ENCODE results near the gene OVOL3.

Gene OVOL3

DNA sequence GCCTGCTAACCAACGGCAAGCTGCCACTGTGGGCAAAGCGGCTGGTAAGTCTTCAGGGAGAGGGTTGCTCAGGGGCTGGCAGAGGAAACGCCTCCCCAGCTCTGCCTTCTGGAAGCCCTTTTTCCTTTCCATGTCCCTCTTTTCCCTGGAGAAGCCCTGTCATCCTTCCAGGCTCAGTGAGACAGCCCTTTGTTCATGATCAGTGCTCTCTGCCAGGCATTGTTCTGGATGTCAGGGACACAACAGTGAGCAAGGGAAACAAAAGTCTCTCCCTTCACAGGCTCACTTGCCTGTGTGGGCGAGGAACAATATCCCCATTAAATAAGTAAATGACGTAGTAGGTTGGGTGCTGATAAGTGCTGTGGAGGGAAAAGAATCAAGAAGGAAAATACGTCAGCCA is 13.9 kb upstream of the OVOL3 start:
- ChIA-PET CTCF (interaction anchor here (0.6 kb wide), 1 partner anchor 670 kb away, joined by 4 read pairs; no protein-coding TSS in a partner anchor), POLR2A (ENCODE audit: low non-redundant PET) (no interaction called here)

DNA sequence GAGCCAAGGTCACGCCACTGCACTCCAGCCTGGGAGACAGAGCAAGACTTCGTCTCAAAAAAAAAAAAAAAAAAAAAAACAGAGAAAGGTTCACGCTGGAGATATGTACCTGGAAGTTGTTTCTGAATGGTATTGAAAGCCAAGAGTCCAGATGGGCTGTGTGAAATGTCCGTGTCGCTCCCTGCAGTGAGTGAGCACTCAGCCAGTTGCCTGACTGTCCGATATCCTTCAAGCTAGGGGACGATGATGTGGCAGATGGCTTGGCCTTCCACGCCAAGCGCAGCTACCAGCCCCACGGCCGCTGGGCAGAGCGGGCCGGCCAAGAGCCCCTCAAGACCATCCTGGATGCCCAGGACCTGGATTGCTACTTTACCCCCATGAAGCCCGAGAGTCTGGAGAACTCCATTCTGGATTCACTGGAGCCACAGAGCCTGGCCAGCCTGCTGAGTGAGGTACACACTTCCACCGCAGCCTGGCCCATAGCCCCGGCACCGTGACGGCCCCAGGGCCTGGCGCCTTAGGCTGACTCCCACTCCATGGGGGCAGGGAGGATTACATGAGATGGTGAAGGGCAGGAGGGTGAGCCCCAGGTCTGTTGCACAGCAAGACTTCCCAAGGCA is 11.7 kb upstream of the OVOL3 start:
- H3K27ac ChIP-seq: 0 out of 2 replicates have a peak overlapping the region, but pooled peaks have one; percentile 6
- CTCF ChIA-PET: interaction anchor here (0.6 kb wide), 1 partner anchor 20 kb away, joined by 4 read pairs; no protein-coding TSS in a partner anchor
- DNase-seq (ENCODE audit: low spot score): no peak
- POLR2A ChIA-PET (ENCODE audit: low non-redundant PET): no interaction called here
- TF ChIP-seq, protein P1, sequence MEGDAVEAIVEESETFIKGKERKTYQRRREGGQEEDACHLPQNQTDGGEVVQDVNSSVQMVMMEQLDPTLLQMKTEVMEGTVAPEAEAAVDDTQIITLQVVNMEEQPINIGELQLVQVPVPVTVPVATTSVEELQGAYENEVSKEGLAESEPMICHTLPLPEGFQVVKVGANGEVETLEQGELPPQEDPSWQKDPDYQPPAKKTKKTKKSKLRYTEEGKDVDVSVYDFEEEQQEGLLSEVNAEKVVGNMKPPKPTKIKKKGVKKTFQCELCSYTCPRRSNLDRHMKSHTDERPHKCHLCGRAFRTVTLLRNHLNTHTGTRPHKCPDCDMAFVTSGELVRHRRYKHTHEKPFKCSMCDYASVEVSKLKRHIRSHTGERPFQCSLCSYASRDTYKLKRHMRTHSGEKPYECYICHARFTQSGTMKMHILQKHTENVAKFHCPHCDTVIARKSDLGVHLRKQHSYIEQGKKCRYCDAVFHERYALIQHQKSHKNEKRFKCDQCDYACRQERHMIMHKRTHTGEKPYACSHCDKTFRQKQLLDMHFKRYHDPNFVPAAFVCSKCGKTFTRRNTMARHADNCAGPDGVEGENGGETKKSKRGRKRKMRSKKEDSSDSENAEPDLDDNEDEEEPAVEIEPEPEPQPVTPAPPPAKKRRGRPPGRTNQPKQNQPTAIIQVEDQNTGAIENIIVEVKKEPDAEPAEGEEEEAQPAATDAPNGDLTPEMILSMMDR (conservative IDR thresholded peaks at IDR 0.05; ENCODE audit: low read depth): no peak

More for the DNA sequence above, 13.9 kb upstream of the OVOL3 start:
- H3K27ac ChIP-seq: no peak overlapping the region
- no peak for DNase-seq (ENCODE audit: low spot score)
- TF ChIP-seq, protein P1 (conservative IDR thresholded peaks at IDR 0.05; ENCODE audit: low read depth): no peak

DNA sequence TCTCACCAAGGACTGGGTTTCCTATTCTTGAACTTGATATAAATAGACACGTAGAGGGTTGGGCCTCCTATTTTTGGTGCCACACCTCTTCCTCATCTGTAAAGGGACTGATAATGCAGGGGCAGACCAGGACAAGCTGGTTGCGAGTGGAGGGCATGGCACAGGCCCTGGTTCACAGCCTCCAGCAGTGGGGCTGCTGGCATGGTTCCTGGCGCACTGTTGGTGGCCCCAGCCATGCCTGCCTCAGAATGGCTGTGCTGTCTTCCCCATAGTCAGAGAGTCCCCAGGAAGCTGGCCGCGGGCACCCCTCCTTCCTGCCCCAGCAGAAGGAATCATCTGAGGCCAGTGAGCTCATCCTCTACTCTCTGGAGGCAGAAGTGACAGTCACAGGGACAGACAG is 10.5 kb upstream of the OVOL3 start:
- H3K27ac ChIP-seq: peak overlapping the region; percentile 32; the same call in 1 of the 2 replicates
- POLR2A ChIA-PET (ENCODE audit: low non-redundant PET): no interaction called here
- TF ChIP-seq, protein P1 (conservative IDR thresholded peaks at IDR 0.05; ENCODE audit: low read depth): no peak
- CTCF ChIA-PET: interaction anchor here (1.1 kb wide), 1 partner anchor 14 kb away, joined by 3 read pairs; no protein-coding TSS in a partner anchor
- DNase-seq (ENCODE audit: low spot score): no peak

DNA sequence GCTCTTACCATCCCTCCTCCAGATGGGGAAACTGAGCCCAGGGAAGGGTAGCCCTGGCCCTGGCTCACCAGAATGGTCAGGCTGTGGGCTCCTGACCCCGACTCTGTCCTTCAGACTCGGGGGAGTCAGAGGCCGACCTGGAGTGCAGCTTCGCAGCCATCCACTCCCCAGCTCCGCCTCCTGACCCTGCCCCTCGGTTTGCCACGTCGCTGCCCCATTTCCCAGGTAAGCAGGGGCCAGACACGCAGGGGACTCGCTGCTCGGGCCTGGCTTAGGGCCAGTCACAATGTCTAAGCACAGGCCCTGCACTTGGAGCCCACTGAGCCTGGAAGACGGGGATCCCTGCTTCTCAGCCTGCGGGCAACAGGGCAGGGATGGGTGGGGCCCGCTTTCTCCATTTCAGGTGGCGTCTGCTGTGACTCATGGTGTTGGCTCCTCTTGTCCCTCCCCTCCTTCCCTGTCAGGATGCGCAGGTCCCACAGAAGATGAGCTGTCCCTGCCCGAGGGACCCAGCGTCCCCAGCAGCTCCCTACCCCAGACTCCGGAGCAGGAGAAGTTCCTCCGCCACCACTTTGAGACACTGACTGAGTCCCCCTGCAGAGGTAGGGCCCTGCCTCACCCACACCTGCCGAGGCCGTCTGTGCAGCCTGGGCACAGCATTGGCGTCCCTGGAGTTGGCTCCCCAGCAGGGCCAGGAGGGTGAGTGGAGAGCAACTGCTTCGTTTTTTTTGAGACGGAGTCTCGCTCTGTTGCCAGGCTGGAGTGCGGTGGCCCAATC is 9.2 kb upstream of the OVOL3 start:
- TF ChIP-seq, protein P1 (conservative IDR thresholded peaks at IDR 0.05; ENCODE audit: low read depth): no peak

DNA sequence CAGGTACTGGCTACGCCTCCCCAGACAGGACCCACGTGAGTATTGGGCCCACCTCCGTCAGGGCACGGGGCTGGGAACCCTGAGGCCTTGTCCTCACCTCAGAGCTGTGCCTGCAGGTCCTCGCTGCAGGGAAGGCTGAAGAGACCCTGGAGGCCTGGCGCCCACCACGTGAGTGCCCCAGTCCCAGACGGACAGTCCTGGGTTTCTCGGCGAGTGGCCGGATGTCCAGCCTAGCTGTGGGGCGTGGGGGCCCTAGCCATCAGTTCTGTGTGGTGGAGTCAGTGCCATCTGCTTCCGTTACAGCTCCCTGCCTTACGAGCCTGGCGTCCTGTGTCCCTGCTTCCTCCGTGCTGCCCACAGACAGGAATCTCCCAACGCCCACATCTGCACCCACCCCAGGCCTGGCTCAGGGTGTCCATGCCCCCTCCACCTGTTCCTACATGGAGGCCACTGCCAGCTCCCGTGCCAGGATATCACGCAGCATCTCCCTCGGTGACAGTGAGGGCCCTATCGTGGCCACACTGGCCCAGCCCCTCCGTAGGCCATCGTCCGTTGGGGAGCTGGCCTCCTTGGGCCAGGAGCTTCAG is 7.8 kb upstream of the OVOL3 start:
- TF ChIP-seq, protein P1 (conservative IDR thresholded peaks at IDR 0.05; ENCODE audit: low read depth): no peak
- ChIA-PET CTCF (interaction anchor here (0.8 kb wide), 1 partner anchor 11 kb away, joined by 4 read pairs; no protein-coding TSS in a partner anchor), POLR2A (ENCODE audit: low non-redundant PET) (no interaction called here)
- DNase-seq (ENCODE audit: low spot score): no peak
- H3K27ac ChIP-seq: no peak overlapping the region; the same call in 1 of the 2 replicates

More for the DNA sequence above, 9.2 kb upstream of the OVOL3 start:
- DNase-seq (ENCODE audit: low spot score): peak; percentile 50
- peak overlapping the region; percentile 32 for H3K27ac ChIP-seq
- ChIA-PET CTCF (no interaction called here), POLR2A (ENCODE audit: low non-redundant PET) (interaction anchor here (0.6 kb wide), 1 partner anchor 27 kb away, joined by 3 read pairs; no protein-coding TSS in a partner anchor)

DNA sequence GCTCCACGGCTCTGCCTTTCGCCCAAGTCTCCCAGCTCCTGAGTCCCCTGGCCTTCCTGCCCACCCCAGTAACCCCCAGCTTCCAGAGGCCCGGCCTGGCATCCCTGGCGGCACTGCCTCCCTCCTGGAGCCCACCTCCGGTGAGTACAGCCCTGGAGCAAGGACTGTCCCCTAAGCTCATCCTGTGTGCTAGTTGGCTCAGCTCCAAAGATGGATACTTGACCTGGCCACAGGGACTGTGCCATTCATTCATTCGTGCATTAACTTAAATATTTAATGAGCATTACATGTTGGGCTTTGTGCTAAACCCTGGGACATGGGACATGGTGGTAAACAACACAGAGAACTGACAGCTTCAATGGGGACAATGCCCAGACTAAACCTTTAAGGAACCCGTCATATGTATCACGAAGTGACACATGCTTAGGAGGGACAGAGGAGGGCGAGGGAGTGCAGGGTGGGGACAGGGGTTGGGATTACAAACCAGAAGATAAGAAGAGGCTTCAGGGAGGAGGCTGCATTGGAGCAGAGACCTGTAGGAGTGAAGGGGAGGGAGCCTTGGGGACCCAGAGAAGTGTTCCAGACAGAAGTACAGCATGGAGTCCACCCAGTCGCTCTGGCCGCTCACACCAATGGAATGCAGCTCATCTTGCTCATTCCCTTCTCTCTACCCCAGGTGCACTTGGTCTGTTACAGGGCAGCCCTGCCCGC is 6.9 kb upstream of the OVOL3 start:
- CTCF ChIA-PET: no interaction called here
- peak overlapping the region; percentile 40 for H3K27ac ChIP-seq
- POLR2A ChIA-PET (ENCODE audit: low non-redundant PET): no interaction called here
- no peak for DNase-seq (ENCODE audit: low spot score)
- TF ChIP-seq, protein P1 (conservative IDR thresholded peaks at IDR 0.05; ENCODE audit: low read depth): no peak

Measured in RWPE1 (cell line).